DOHH2 (cell line): ENCODE results near the gene COL12A1.

Experiments used
- H3F3A ChIP-seq: fragments of 200-600 bp; sonication (generic), shearing (Covaris generic); 2 replicates; pipeline ENCODE4 v1.6.0; 2016; ENCODE audit warnings: antibody characterized with exemption, mild to moderate bottlenecking; ENCODE audit not compliant: control insufficient read depth, insufficient read depth
- H3K27ac ChIP-seq: fragments of 200-600 bp; sonication (generic); 2 replicates; pipeline ENCODE4 v1.5.1; 2014; ENCODE audit warnings: low read depth, mild to moderate bottlenecking, low read length, moderate library complexity
- H3K27me3 ChIP-seq: fragments of 200-600 bp; sonication (generic); 2 replicates; pipeline ENCODE4 v1.6.1; 2014; ENCODE audit warnings: mild to moderate bottlenecking, low read length, mixed read lengths; ENCODE audit not compliant: control insufficient read depth
- H3K36me3 ChIP-seq: fragments of 200-600 bp; sonication (generic); 2 replicates; pipeline ENCODE4 v1.6.1; 2014; ENCODE audit warnings: mild to moderate bottlenecking, low read length, moderate library complexity, mixed read lengths; ENCODE audit not compliant: control insufficient read depth
- H3K4me1 ChIP-seq: fragments of 200-600 bp; sonication (generic); 2 replicates; pipeline ENCODE4 v1.6.1; 2014; ENCODE audit warnings: mild to moderate bottlenecking, low read length, mixed read lengths; ENCODE audit not compliant: control insufficient read depth
- H3K4me2 ChIP-seq: fragments of 200-600 bp; sonication (generic); 2 replicates; pipeline ENCODE4 v1.6.0; 2014; ENCODE audit warnings: mild to moderate bottlenecking, low read length, moderate library complexity
- H3K4me3 ChIP-seq: fragments of 200-600 bp; sonication (generic); 2 replicates; pipeline ENCODE4 v1.5.1; 2014; ENCODE audit warnings: mild to moderate bottlenecking, low read length, mixed read lengths
- H3K79me2 ChIP-seq: fragments of 200-600 bp; sonication (generic); 2 replicates; pipeline ENCODE4 v1.6.1; 2014; ENCODE audit warnings: mild to moderate bottlenecking, low read length, mixed read lengths; ENCODE audit not compliant: control insufficient read depth
- H3K9me2 ChIP-seq: fragments of 200-600 bp; sonication (generic); replicated peaks from 2 replicates; pipeline ENCODE4 v1.6.1; 2014; ENCODE audit warnings: mild to moderate bottlenecking, low read length, mixed read lengths; ENCODE audit not compliant: control insufficient read depth
- H3K9me3 ChIP-seq: fragments of 200-600 bp; sonication (generic); 2 replicates; pipeline ENCODE4 v1.6.1; 2014; ENCODE audit warnings: antibody characterized with exemption, low read length, mixed read lengths; ENCODE audit not compliant: control insufficient read depth, insufficient read depth
- H4K20me1 ChIP-seq: fragments of 200-600 bp; sonication (generic); 2 replicates; pipeline ENCODE4 v1.6.0; 2014; ENCODE audit warnings: low read depth, mild to moderate bottlenecking, antibody characterized with exemption, low read length, moderate library complexity; ENCODE audit not compliant: control insufficient read depth, insufficient read depth
- CTCF ChIP-seq: fragments of 200-600 bp; sonication (generic); IDR thresholded peaks from one replicate; pipeline ENCODE4 v1.5.1; 2014; ENCODE audit warnings: antibody characterized with exemption, mild to moderate bottlenecking, low read depth, low read length; ENCODE audit not compliant: poor library complexity, severe bottlenecking
- EZH2phosphoT487 ChIP-seq: fragments of 200-600 bp; sonication (generic); IDR thresholded peaks from 2 replicates; pipeline ENCODE4 v1.6.1; 2017; ENCODE audit warnings: borderline replicate concordance, mild to moderate bottlenecking, antibody characterized with exemption, low read length, moderate library complexity, mixed read lengths

The COL12A1 gene

GRCh38 chr6:75101896-75102295, 104.0 kb downstream of the COL12A1 start:
- Histone ChIP-seq H4K20me1 (no peaks in the 10 kb centered on the region), H3K4me1 (no peaks in the 10 kb centered on the region), H3K27ac (no peak overlapping the region), H3K36me3 (no peaks in the 10 kb centered on the region), H3K9me3 (no peaks in the 10 kb centered on the region), H3K4me2 (no peak overlapping the region), H3K4me3 (no peak overlapping the region), H3K27me3 (no peaks in the 10 kb centered on the region), H3K9me2 (no peaks in the 10 kb centered on the region), H3F3A (no peaks in the 10 kb centered on the region), H3K79me2 (no peaks in the 10 kb centered on the region)
- no peak for TF ChIP-seq CTCF
- no peak for TF ChIP-seq EZH2phosphoT487

GRCh38 chr6:75098709-75099108, 107.1 kb downstream of the COL12A1 start:
- Histone ChIP-seq H3F3A (no peaks in the 10 kb centered on the region), H3K9me2 (no peaks in the 10 kb centered on the region), H3K4me1 (no peaks in the 10 kb centered on the region), H3K9me3 (no peaks in the 10 kb centered on the region), H3K4me3 (no peak overlapping the region), H3K4me2 (no peak overlapping the region), H3K79me2 (no peaks in the 10 kb centered on the region), H4K20me1 (no peaks in the 10 kb centered on the region), H3K36me3 (no peaks in the 10 kb centered on the region), H3K27ac (no peak overlapping the region), H3K27me3 (no peaks in the 10 kb centered on the region)
- TF ChIP-seq CTCF (no peak), EZH2phosphoT487 (no peak)

- no peaks in the 10 kb centered on the region for H3F3A ChIP-seq
- H3K4me3 ChIP-seq: no peak overlapping the region
- H3K27me3 ChIP-seq: no peaks in the 10 kb centered on the region
- TF ChIP-seq CTCF (no peak), EZH2phosphoT487 (no peak)
- no peaks in the 10 kb centered on the region for H3K4me1 ChIP-seq
- no peaks in the 10 kb centered on the region for H3K9me2 ChIP-seq
- no peak overlapping the region for H3K27ac ChIP-seq
- no peaks in the 10 kb centered on the region for H3K9me3 ChIP-seq
- no peak overlapping the region for H3K4me2 ChIP-seq
- no peaks in the 10 kb centered on the region for H3K79me2 ChIP-seq
- no peaks in the 10 kb centered on the region for H3K36me3 ChIP-seq
- no peaks in the 10 kb centered on the region for H4K20me1 ChIP-seq
Measured at GRCh38 chr6:75096966-75097365, 108.9 kb downstream of the COL12A1 start.

GRCh38 chr6:75094614-75095200, 111.1 kb downstream of the COL12A1 start:
- Histone ChIP-seq H4K20me1 (no peaks in the 10 kb centered on the region), H3K36me3 (no peaks in the 10 kb centered on the region)

More at GRCh38 chr6:75094614-75095200, 111.1 kb downstream of the COL12A1 start:
- no peaks in the 10 kb centered on the region for H3K9me3 ChIP-seq
- no peaks in the 10 kb centered on the region for H3K79me2 ChIP-seq
- H3F3A ChIP-seq: no peaks in the 10 kb centered on the region
- no peak overlapping the region for H3K4me2 ChIP-seq
- no peak overlapping the region for H3K4me3 ChIP-seq
- no peaks in the 10 kb centered on the region for H3K9me2 ChIP-seq
- H3K27ac ChIP-seq: no peak overlapping the region
- no peaks in the 10 kb centered on the region for H3K4me1 ChIP-seq
- H3K27me3 ChIP-seq: no peaks in the 10 kb centered on the region
- TF ChIP-seq EZH2phosphoT487: no peak
- TF ChIP-seq CTCF: no peak
